Activated CD8-positive, alpha-beta memory T cell treated with anti-CD3 and anti-CD28 coated beads for 1 hour (primary cell): Measurements from ENCODE around the gene ADPRM.

Experiments
- DNase-seq, 2 donors: peaks; one replicate each; pipeline ENCODE4 v3.0.0-alpha.2; 2020; ENCODE audit warnings: low read depth in 1 of 2; ENCODE audit errors: extremely low read depth in 1 of 2

The ADPRM gene

DNA sequence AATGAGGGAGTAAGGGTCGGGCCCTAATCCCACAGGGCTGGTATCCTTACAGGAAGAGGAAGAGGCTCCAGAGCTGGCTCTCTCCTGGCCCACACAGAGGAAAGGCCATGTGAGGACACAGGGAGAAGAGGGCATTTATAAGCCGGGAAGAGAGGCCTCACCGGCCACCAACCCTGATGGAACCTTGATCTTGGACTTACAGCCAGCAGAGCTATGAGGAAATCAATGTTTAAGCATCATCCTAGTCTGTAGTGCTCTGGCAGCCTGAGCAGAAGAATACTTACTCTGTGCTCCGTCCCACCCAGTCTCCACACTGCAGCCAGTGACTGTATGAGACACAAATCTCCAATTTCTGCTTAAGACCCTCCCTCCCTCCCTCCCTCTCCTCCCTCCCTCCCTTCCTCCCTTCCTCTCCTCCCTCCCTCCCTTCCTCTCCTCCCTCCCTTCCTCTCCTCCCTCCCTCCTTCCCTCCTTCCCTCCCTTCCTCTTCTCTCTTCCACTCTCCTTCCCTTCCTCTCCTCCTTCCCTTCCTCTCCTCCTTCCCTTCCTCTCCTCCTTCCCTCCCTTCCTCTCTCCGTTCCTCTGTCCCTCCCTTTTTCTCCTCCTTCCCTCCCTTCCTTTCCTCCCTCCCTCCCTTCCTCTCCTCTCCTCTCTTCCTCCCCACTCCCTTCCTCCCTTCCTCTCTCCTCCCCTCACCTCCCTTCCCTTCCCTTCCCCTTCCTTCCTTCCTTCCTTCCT lies 41.3 kb downstream of the ADPRM start:
- DNase-seq = no peak

- no peak for DNase-seq
Measured at GRCh38 chr17:10739386-10739785, 42.0 kb downstream of the ADPRM start.

- no peak for DNase-seq
Measured at GRCh38 chr17:10741416-10742135, 44.2 kb downstream of the ADPRM start.

DNA sequence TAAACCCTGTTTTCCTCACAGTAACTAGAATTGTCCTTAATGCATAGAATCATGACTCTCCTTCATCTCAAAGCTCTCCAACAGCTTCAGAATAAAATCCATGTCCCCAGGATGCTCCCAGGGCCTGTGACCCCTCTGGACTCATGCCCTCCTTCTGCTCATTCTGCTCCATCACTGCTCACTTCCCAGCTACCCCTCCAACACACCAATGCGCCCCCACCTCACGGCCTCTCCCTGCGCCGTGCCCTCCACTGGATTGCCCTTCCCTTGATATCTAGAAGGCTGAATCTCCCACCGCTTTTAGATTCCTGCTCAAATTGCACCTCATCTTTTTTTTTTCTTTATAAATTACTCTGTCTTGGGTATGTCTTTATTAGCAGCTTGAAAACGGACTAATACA lies 45.0 kb downstream of the ADPRM start:
- no peak for DNase-seq

DNA sequence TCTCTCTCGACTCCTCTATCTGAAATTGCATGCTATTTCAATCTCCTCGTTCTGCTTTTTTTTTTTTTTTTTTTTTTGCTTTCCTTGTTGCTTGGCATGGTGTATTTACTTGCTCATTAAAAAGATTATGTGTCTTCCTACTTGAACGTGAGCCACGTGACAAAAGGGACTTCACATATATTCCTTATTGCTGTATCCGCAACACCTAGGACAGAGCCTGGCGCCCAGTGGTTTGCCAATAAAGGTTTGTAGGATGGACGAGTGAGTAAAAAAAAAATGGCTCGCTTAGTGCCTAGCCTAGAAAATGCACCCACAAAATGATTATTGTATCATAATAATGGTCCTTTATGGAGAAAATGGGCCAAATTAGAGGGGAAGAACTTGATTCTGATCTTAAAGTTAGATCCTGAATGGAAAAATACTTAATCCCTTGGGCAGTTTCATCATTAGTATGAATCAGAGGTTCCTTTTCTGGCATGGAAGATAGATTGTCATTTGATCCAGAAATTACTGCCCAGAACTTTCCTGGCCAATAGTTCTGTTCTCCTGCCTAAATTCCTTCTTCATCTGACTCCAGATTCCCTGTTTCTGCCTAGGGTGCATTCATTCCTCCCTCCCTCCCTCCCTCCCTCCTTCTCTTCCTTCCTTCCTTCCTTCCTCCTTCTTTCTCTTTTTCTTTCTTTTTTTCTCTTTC lies 46.1 kb downstream of the ADPRM start:
- no peak for DNase-seq

DNA sequence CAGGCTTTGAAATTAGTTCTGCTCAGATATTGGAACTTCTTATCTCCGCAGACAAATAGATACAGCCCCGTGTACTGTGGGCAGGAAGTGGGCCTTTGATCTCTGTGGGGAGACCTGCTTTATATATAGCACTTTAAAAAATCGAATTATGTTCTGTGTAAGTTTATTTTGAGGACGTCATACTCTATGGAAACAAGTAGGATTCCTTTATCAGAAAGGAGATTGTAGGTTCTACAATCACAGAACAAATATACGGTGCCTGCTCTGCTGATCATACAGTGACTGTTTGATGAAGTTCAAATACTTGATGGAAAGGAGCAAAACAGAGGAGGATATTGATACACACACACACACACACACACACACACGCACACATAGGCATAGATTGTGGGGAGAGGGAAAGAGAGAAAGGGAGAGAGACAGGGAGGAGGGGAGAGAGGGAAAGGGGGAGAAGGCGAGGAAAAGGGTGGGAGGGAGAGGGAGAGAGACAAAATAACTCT lies 47.2 kb downstream of the ADPRM start:
- DNase-seq = no peak

DNA sequence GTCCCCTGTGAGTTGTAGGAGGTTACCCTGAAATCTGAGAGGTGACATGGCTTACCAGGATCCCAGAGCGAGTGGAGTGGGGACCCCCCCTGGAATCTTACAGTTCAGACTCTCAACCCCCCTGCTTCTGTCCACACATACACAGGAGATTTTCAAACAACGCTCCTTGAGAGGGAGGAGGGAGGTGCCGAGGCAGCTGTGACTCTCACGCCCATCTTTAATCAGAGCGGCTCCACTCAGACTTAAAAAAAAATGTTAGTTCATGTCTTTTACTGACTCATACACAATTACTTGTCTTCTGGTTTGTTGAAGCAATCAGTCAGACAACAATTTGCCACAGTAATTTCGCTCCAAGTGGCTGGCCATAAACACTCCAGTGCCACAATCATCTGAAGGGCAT lies 47.8 kb downstream of the ADPRM start:
- no peak for DNase-seq

- DNase-seq = no peak
Measured at GRCh38 chr17:10748531-10749181, 51.3 kb downstream of the ADPRM start.

DNA sequence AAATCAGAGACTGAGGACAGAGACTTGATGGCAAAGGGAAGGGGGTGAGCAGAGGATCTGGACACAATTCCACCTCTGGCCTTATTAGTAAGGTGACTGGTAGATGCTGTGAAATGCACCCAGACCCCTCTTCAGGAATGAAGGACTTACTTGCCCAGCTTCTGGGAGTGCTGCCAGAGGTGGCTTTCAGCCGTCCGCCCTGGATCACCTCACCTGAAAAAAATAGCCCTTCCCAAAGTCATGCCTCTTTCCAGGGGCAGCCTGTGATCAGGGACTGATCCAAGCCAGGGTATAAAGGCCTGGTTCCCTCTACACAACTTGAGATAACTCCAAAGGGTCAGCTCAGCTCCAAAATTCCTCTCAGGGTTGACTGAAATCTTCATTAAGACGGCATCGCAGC lies 52.8 kb downstream of the ADPRM start:
- no peak for DNase-seq

- no peak for DNase-seq
Measured at GRCh38 chr17:10751563-10751962, 54.2 kb downstream of the ADPRM start.

- no peak for DNase-seq
Measured at GRCh38 chr17:10752696-10753095, 55.3 kb downstream of the ADPRM start.

DNA sequence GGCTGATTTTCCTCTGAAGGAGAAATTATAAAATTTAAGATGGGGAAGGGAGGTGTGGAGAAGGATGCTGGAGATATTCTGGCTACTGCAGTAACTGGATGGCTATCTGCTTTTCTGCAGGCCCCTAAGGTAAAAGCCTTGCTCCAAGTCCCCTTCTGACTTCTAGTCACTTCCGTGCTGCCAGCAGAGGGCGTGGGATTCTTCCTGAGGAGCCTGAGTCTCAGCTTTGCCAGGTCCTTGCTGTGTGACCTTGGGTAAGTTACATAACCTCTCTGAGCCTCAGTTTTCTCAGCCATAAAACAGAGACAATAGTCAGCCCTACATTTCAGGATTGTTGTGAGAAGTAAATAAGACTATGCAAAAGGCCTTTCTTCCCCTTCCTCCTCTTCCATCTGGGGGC lies 56.7 kb downstream of the ADPRM start:
- DNase-seq = no peak

DNA sequence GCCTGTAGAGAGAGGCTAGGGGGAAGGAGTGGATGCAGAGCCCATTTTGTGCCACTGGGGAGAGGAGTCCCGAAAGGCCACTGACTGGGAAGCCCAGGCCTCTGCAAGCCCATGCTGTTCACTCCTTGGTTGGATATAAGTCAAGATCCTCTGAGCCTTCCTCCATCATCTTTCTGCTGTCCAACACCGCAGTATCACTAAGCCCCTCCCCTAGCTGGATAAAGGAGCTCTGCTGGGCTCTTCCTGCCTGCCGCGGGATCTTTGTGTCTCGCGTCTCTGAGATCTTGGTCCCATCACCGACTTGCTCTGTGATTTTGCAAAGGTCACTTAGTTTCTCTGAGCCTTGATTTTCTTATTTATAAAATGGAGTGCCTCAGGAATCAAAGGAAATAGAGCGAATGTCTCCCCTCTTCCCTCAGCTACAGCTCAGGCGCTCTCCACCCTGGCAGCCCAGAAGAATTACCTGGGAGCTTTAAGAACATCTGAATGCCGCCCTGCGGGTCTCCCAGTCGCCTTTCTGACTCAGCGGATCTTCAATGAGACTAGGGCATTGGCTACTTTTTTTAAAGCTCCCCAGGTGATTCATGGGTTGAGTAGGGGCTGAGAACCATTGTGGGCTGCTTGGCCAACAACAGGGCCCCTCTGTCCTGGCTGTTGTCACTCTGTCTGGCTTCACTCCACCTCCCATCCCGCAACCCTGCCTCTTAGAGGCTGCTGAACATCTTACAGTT lies 57.6 kb downstream of the ADPRM start:
- DNase-seq = no peak

- DNase-seq = no peak
Measured at GRCh38 chr17:10755592-10756127, 58.3 kb downstream of the ADPRM start.

DNA sequence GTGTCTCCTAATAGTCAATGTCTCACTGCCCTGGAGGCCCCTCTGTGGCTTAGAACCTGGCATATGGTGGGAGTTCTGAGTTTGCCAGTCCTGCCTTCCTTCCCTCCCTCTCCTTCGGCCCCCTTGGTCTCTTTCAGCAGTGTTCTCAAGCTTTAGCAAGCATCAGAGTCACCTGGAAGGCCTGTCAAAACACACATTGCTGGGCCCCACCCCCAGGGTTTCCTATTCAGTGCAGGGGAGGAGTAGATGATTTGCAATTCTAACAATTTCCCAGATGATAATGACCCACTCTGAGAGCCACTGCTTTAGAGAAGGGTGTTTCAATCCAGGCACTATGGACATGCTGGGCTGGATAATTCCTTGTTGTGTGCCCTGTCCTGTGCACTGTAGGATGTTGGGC lies 58.8 kb downstream of the ADPRM start:
- DNase-seq = no peak

DNA sequence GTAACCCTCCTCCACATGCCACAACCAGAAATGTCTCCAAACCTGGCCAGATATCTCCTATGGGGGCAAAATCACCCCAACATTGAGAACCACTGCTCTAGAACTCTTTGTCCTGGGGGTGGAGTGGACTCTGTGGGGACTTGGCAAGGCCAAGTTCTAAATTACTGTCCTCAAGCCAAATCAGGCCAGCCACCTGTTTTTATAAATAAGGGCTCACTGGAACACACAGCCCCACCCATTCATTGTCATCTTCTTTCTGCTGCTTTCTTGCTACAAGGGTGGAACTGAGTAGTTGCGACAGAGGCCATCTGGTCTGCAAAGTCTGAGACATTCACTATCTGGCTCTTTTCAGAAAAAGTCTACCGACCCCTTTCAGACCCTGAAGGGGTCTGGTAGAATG lies 59.2 kb downstream of the ADPRM start:
- no peak for DNase-seq

GRCh38 chr17:10757067-10757466 lies 59.7 kb downstream of the ADPRM start:
- no peak for DNase-seq

- DNase-seq = no peak
Measured at GRCh38 chr17:10757647-10758046, 60.3 kb downstream of the ADPRM start.

DNA sequence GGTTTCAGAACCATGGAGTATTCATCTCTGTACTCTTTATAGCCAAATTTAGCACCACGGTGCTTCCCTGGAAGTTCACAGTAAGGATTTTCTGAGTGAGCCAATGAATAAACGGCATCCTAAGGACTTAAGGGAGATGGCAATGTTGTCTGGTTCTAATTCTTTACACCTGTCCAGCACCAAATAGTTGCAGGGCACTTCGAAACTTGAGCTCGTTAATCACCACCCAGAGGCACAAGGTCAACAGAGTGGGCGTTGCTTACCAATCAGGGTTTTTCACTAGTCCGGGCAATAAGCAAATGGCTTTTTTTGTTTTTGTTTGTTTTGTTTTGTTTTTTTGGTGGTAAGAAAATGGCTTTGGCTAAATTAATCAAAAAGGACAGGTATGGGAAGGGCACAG lies 60.7 kb downstream of the ADPRM start:
- no peak for DNase-seq
